ENCODE data around the gene BCAS4. TPM values are rescaled to one million over a fixed set of nuclear protein-coding genes. Genes with fewer than 3 reads are reported as not detected.

BCAS4 gene
- total and polyA plus RNA-seq, 2 experiments from 2014 or later = 22.2 to 24.8 TPM

DNA sequence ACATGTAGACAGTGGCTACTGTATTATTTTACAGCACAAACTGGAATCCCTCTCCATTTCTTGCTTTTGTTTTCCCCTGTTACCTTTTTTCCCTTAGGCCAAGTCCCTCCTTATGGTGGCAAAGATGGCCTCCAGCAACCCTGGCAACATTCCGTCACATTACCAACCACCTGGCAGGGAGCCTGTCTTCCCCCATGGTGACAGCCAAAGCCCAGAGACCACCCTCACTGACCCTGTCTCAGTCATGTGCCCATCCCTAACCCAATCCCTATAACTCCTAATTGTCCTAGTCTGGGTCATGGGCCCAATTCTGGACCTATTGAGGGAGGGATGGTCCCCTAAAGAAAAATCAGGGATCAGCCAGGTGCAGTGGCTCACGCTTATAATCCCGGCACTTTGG lies 35.9 kb upstream of the BCAS4 start (continued):
- no peak for TF ChIP-seq ZNF462 (CRISPR knock-in tag; IDR thresholded peaks at IDR 0.05)

DNA sequence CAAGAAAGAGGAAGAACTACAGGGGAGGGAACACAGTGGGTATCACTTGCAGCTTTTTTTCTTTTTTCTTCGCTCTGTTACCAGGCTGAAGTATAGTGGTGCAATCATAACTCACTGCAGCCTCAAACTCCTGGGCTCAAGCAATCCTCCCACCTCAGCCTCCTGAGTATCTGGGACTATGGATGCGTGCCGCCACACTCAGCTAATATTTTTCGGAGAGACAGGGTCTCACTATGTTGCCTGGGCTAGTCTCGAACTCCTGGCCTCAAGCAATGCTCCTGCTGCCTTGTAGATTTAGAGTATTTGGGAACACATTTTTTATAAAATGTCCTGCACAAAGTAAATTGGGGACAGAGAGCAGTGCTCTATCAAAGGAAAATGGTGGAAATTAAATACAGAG lies 35.2 kb upstream of the BCAS4 start:
- H3K27me3 Mint-ChIP-seq (ENCODE audit: insufficient read depth, low read depth, poor library complexity) = peaks cover 12% of the 10 kb centered on the region
- Histone ChIP-seq H3K9me2 (ENCODE audit: insufficient read depth) (no peaks in the 10 kb centered on the region), H3K36me3 (ENCODE audit: insufficient read depth) (no peaks in the 10 kb centered on the region), H3K79me2 (replicated peaks; ENCODE audit: insufficient read depth) (no peaks in the 10 kb centered on the region), H3K4me2 (no peak overlapping the region), H2AFZ (no peak overlapping the region), H3K4me1 (ENCODE audit: insufficient read depth) (0 out of 2 replicates have a peak, but pooled peaks cover 8% of the 10 kb centered on the region), H3K4me3 (no peak overlapping the region), H3F3A (replicated peaks; ENCODE audit: low read depth) (0 out of 2 replicates have a peak, but pooled peaks cover 3% of the 10 kb centered on the region), H3K27me3 (ENCODE audit: insufficient read depth) (no peaks in the 10 kb centered on the region), H4K20me1 (replicated peaks; ENCODE audit: insufficient read depth) (no peaks in the 10 kb centered on the region), H3K27ac (ENCODE audit: low read depth) (no peak overlapping the region)
- H3K4me1 Mint-ChIP-seq = peaks cover 14% of the 10 kb centered on the region
- H3K4me3 Mint-ChIP-seq = no peak overlapping the region
- no peaks in the 10 kb centered on the region for H3K9me3 Mint-ChIP-seq
- ATAC-seq (no peak), DNase-seq (ENCODE audit: low spot score) (no peak)
- H3K36me3 Mint-ChIP-seq (ENCODE audit: low read depth) = no peaks in the 10 kb centered on the region
- TF ChIP-seq EZH2phosphoT487 (IDR thresholded peaks at IDR 0.05; ENCODE audit: unreplicated experiment) (no peak), CTCF (conservative IDR thresholded peaks at IDR 0.05; ENCODE audit: low read depth in 2 of 2) (no peak), NANOG (IDR thresholded peaks at IDR 0.05; ENCODE audit: borderline replicate concordance) (no peak), JUNB (IDR thresholded peaks at IDR 0.05; ENCODE audit: unreplicated experiment) (no peak), ZNF331 (CRISPR knock-in tag; IDR thresholded peaks at IDR 0.05; ENCODE audit: low read depth) (no peak), STAT1 (IDR thresholded peaks at IDR 0.05; ENCODE audit: unreplicated experiment) (no peak)
- TF ChIP-seq, protein P1, sequence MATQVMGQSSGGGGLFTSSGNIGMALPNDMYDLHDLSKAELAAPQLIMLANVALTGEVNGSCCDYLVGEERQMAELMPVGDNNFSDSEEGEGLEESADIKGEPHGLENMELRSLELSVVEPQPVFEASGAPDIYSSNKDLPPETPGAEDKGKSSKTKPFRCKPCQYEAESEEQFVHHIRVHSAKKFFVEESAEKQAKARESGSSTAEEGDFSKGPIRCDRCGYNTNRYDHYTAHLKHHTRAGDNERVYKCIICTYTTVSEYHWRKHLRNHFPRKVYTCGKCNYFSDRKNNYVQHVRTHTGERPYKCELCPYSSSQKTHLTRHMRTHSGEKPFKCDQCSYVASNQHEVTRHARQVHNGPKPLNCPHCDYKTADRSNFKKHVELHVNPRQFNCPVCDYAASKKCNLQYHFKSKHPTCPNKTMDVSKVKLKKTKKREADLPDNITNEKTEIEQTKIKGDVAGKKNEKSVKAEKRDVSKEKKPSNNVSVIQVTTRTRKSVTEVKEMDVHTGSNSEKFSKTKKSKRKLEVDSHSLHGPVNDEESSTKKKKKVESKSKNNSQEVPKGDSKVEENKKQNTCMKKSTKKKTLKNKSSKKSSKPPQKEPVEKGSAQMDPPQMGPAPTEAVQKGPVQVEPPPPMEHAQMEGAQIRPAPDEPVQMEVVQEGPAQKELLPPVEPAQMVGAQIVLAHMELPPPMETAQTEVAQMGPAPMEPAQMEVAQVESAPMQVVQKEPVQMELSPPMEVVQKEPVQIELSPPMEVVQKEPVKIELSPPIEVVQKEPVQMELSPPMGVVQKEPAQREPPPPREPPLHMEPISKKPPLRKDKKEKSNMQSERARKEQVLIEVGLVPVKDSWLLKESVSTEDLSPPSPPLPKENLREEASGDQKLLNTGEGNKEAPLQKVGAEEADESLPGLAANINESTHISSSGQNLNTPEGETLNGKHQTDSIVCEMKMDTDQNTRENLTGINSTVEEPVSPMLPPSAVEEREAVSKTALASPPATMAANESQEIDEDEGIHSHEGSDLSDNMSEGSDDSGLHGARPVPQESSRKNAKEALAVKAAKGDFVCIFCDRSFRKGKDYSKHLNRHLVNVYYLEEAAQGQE (IDR thresholded peaks at IDR 0.05; ENCODE audit: unreplicated experiment) = no peak
- H3K27ac Mint-ChIP-seq = no peak overlapping the region

Data from GM23338 (cell line).